GM19455 (cell line): ENCODE results near the gene NANOGP8.

Experiments
- ATAC-seq: cut with Tn5 transposase; IDR thresholded peaks from one replicate; pipeline ENCODE4 v1.9.1; 2021; ENCODE audit not compliant: unreplicated experiment

NANOGP8 gene

GRCh38 chr15:35061161-35061824 lies 23.8 kb downstream of the NANOGP8 start:
- no peak for ATAC-seq

GRCh38 chr15:35060591-35060990 lies 24.5 kb downstream of the NANOGP8 start:
- no peak for ATAC-seq

- no peak for ATAC-seq
These were observed 26.5 kb downstream of the NANOGP8 start for GRCh38 chr15:35058534-35059054.

- ATAC-seq = no peak
These were observed 29.5 kb downstream of the NANOGP8 start for GRCh38 chr15:35055416-35056105.

- ATAC-seq = no peak
These were observed 30.7 kb downstream of the NANOGP8 start for GRCh38 chr15:35054380-35054779.

- ATAC-seq = no peak
These were observed 37.1 kb downstream of the NANOGP8 start for GRCh38 chr15:35047996-35048395.

GRCh38 chr15:35047528-35047927 lies 37.6 kb downstream of the NANOGP8 start:
- ATAC-seq = no peak

- no peak for ATAC-seq
These were observed 41.6 kb downstream of the NANOGP8 start for GRCh38 chr15:35043373-35044095.

- no peak for ATAC-seq
These were observed 44.5 kb downstream of the NANOGP8 start for GRCh38 chr15:35040339-35041255.

- ATAC-seq = no peak
These were observed 46.3 kb downstream of the NANOGP8 start for GRCh38 chr15:35038626-35039451.
